ENCODE results near the gene C16orf90. TPM values are rescaled to one million over a fixed set of nuclear protein-coding genes. Genes with fewer than 3 reads are reported as not detected.

The C16orf90 gene
- total RNA-seq, 2 experiments from 2014 or later = not detected

DNA sequence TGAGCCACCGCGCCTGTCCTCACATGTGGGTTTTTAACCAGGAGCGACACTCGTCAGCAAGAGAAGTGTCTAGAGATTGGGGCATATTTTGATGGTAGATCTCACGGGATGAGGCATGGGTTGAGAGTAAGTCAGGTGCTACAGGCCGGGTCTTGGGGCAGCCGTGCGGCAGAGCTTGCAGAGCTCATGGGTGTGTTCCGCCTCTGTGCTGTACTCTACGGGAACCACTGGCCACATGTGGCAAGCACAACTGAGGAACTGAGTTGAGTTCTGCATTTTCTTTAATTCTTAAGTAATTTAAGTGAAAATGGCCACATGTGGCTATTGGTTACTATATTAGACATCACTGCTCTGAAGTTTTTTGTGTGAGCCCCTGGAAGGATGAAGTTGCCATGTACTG, 15.1 kb upstream of the C16orf90 start:
- Histone ChIP-seq H3K4me1 (ENCODE audit: insufficient read depth, low read length, poor library complexity, severe bottlenecking) (no peaks in the 10 kb centered on the region), H3K9me3 (ENCODE audit: low read length) (no peaks in the 10 kb centered on the region), H2AFZ (ENCODE audit: low read length) (no peak overlapping the region), H3K4me2 (ENCODE audit: low read length) (no peak overlapping the region), H4K20me1 (ENCODE audit: insufficient read depth, low read length) (no peaks in the 10 kb centered on the region), H3K9me2 (ENCODE audit: insufficient read depth, low read length) (no peaks in the 10 kb centered on the region), H3K27ac (ENCODE audit: low read depth, low read length, poor library complexity, severe bottlenecking) (no peak overlapping the region), H3K79me2 (ENCODE audit: insufficient read depth, low read depth, low read length) (no peaks in the 10 kb centered on the region), H3K4me3 (ENCODE audit: low read depth, low read length, poor library complexity, severe bottlenecking) (no peak overlapping the region), H3K36me3 (ENCODE audit: insufficient read depth, low read length) (no peaks in the 10 kb centered on the region; the same call in 1 of the 2 replicates)
- ChIA-PET CTCF (ENCODE audit: unreplicated experiment) (no interaction called here), POLR2A (no interaction called here)
- no peak for DNase-seq (ENCODE audit: low spot score)
- BruUV-seq (replicated peaks) = no TSS peak
- no peak for TF ChIP-seq EZH2phosphoT487 (IDR thresholded peaks at IDR 0.05; ENCODE audit: borderline replicate concordance, low read depth, low read length)
- TF ChIP-seq, protein P1, sequence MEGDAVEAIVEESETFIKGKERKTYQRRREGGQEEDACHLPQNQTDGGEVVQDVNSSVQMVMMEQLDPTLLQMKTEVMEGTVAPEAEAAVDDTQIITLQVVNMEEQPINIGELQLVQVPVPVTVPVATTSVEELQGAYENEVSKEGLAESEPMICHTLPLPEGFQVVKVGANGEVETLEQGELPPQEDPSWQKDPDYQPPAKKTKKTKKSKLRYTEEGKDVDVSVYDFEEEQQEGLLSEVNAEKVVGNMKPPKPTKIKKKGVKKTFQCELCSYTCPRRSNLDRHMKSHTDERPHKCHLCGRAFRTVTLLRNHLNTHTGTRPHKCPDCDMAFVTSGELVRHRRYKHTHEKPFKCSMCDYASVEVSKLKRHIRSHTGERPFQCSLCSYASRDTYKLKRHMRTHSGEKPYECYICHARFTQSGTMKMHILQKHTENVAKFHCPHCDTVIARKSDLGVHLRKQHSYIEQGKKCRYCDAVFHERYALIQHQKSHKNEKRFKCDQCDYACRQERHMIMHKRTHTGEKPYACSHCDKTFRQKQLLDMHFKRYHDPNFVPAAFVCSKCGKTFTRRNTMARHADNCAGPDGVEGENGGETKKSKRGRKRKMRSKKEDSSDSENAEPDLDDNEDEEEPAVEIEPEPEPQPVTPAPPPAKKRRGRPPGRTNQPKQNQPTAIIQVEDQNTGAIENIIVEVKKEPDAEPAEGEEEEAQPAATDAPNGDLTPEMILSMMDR (conservative IDR thresholded peaks at IDR 0.05; ENCODE audit: low read length) = no peak
- intact Hi-C loops (cut with micrococcal nuclease; ENCODE audit: unreplicated experiment) = no loop called here

- no peak overlapping the region for H3K4me3 ChIP-seq (ENCODE audit: low read depth, low read length, poor library complexity, severe bottlenecking)
- no peaks in the 10 kb centered on the region for H3K79me2 ChIP-seq (ENCODE audit: insufficient read depth, low read depth, low read length)
- no peaks in the 10 kb centered on the region for H3K9me3 ChIP-seq (ENCODE audit: low read length)
- no peak overlapping the region for H3K27ac ChIP-seq (ENCODE audit: low read depth, low read length, poor library complexity, severe bottlenecking)
- H2AFZ ChIP-seq (ENCODE audit: low read length) = no peak overlapping the region
- H3K36me3 ChIP-seq (ENCODE audit: insufficient read depth, low read length) = no peaks in the 10 kb centered on the region; the same call in 1 of the 2 replicates
- POLR2A ChIA-PET = no interaction called here
- H3K4me1 ChIP-seq (ENCODE audit: insufficient read depth, low read length, poor library complexity, severe bottlenecking) = no peaks in the 10 kb centered on the region
- CTCF ChIA-PET (ENCODE audit: unreplicated experiment) = no interaction called here
- TF ChIP-seq, protein P1 (conservative IDR thresholded peaks at IDR 0.05; ENCODE audit: low read length) = no peak
- TF ChIP-seq EZH2phosphoT487 (IDR thresholded peaks at IDR 0.05; ENCODE audit: borderline replicate concordance, low read depth, low read length) = no peak
- no TSS peak for BruUV-seq (replicated peaks)
- H3K9me2 ChIP-seq (ENCODE audit: insufficient read depth, low read length) = no peaks in the 10 kb centered on the region
- intact Hi-C loops (cut with micrococcal nuclease; ENCODE audit: unreplicated experiment) = loop anchor here (10.0 kb wide), 1 partner anchor 355 kb away; no protein-coding TSS in a partner anchor
- no peaks in the 10 kb centered on the region for H4K20me1 ChIP-seq (ENCODE audit: insufficient read depth, low read length)
- H3K4me2 ChIP-seq (ENCODE audit: low read length) = no peak overlapping the region
- DNase-seq (ENCODE audit: low spot score) = no peak
These were observed 14.2 kb upstream of the C16orf90 start for GRCh38 chr16:3509470-3509928.

DNA sequence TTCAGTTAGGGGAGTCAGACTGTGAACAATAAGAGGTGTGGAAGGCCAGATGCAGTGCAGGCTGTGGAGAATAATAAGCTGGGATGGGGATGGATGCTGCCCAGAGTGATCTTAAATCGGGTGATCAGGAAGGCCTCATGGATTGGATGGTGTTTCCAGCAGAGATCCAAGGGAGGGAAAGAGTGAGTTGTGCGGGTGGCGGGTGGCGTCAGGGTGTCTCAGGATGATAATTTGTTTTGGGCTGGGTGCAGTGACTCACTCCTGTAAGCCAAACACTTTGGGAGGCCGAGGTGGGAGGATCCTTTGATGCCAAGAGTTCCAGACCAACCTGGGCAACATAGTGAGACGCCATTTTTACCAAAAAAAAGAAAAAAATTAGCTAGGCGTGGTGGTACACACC, 13.4 kb upstream of the C16orf90 start:
- POLR2A ChIA-PET = no interaction called here
- Histone ChIP-seq H3K4me2 (ENCODE audit: low read length) (no peak overlapping the region), H3K36me3 (ENCODE audit: insufficient read depth, low read length) (no peaks in the 10 kb centered on the region), H2AFZ (ENCODE audit: low read length) (no peak overlapping the region), H3K4me3 (ENCODE audit: low read depth, low read length, poor library complexity, severe bottlenecking) (no peak overlapping the region), H3K79me2 (ENCODE audit: insufficient read depth, low read depth, low read length) (no peaks in the 10 kb centered on the region), H3K9me2 (ENCODE audit: insufficient read depth, low read length) (no peaks in the 10 kb centered on the region), H4K20me1 (ENCODE audit: insufficient read depth, low read length) (no peaks in the 10 kb centered on the region), H3K27ac (ENCODE audit: low read depth, low read length, poor library complexity, severe bottlenecking) (no peak overlapping the region), H3K9me3 (ENCODE audit: low read length) (no peaks in the 10 kb centered on the region), H3K4me1 (ENCODE audit: insufficient read depth, low read length, poor library complexity, severe bottlenecking) (peaks cover 1% of the 10 kb centered on the region)
- BruUV-seq (replicated peaks) = no TSS peak
- intact Hi-C loops (cut with micrococcal nuclease; ENCODE audit: unreplicated experiment) = loop anchor here (10.0 kb wide), 1 partner anchor 354 kb away; no protein-coding TSS in a partner anchor
- no peak for DNase-seq (ENCODE audit: low spot score)
- no peak for TF ChIP-seq EZH2phosphoT487 (IDR thresholded peaks at IDR 0.05; ENCODE audit: borderline replicate concordance, low read depth, low read length)
- TF ChIP-seq, protein P1 (conservative IDR thresholded peaks at IDR 0.05; ENCODE audit: low read length) = no peak
- CTCF ChIA-PET (ENCODE audit: unreplicated experiment) = no interaction called here

Measured in OCI-LY7 (cell line).